Keratinocyte (primary cell): ENCODE data around the gene RORB. TPM values are rescaled to one million over a fixed set of nuclear protein-coding genes. Genes with fewer than 3 reads are reported as not detected.

Experiments
- DNase-seq: peaks from one replicate; pipeline ENCODE4 v3.0.0-alpha.2; 2011; ENCODE audit warnings: low read depth, missing footprints, low spot score
- FAIRE-seq: peaks from 2 replicates; lab custom pipeline; 2011; peaks lifted over from hg19 to GRCh38; lab: Jason Lieb, UNC
- H2AFZ ChIP-seq: 2 replicates; pipeline ENCODE4 v1.6.0; 2012; ENCODE audit warnings: low read length, control low read depth, inconsistent platforms; ENCODE audit not compliant: control insufficient read depth
- H3K27ac ChIP-seq: 2 replicates; pipeline ENCODE4 v1.5.1; 2011; ENCODE audit warnings: low read length; ENCODE audit not compliant: control insufficient read depth, insufficient read depth
- H3K27me3 ChIP-seq: 3 replicates; pipeline ENCODE4 v1.6.0; 2011; ENCODE audit warnings: low read length; ENCODE audit not compliant: control insufficient read depth, insufficient read depth; ENCODE audit errors: extremely low read depth
- H3K36me3 ChIP-seq, 2 experiments: 2 replicates in 1 of 2; 3 replicates in 1 of 2; pipeline ENCODE4 v1.5.1; 2011; ENCODE audit warnings: low read length in 2 of 2, mild to moderate bottlenecking in 1 of 2; ENCODE audit not compliant: control insufficient read depth in 2 of 2, insufficient read depth in 2 of 2; ENCODE audit errors: extremely low read depth in 1 of 2
- H3K4me1 ChIP-seq: 3 replicates; pipeline ENCODE4 v1.5.1; 2011; ENCODE audit warnings: low read length; ENCODE audit not compliant: control insufficient read depth, insufficient read depth; ENCODE audit errors: extremely low read depth
- H3K4me2 ChIP-seq: 3 replicates; pipeline ENCODE4 v1.6.0; 2011; ENCODE audit warnings: low read depth, low read length; ENCODE audit not compliant: control insufficient read depth, insufficient read depth; ENCODE audit errors: extremely low read depth
- H3K4me3 ChIP-seq, 3 experiments: fragments of 200-600 bp in 1 of 3; sonication (generic) in 1 of 3; 2 replicates in 2 of 3; 3 replicates in 1 of 3; pipeline ENCODE4 v1.5.1; 2011 to 2016; ENCODE audit warnings: low read length in 3 of 3, mild to moderate bottlenecking in 3 of 3, control low read depth in 2 of 3, inconsistent platforms in 1 of 3, low read depth in 1 of 3, mixed read lengths in 1 of 3, mixed run types in 1 of 3, moderate library complexity in 1 of 3; ENCODE audit not compliant: control insufficient read depth in 2 of 3, insufficient read depth in 2 of 3; ENCODE audit errors: extremely low read depth in 1 of 3
- H3K79me2 ChIP-seq: 2 replicates; pipeline ENCODE4 v1.6.0; 2012; ENCODE audit warnings: low read length; ENCODE audit not compliant: control insufficient read depth, insufficient read depth
- H3K9ac ChIP-seq: 3 replicates; pipeline ENCODE4 v1.6.0; 2011; ENCODE audit warnings: low read length; ENCODE audit not compliant: control insufficient read depth, insufficient read depth; ENCODE audit errors: extremely low read depth
- H3K9me1 ChIP-seq: 3 replicates; pipeline ENCODE4 v1.6.0; 2011; ENCODE audit warnings: low read length; ENCODE audit not compliant: control insufficient read depth, insufficient read depth; ENCODE audit errors: extremely low read depth
- H3K9me3 ChIP-seq: 2 replicates; pipeline ENCODE4 v1.5.1; 2012; ENCODE audit warnings: low read depth, low read length; ENCODE audit not compliant: control insufficient read depth
- H4K20me1 ChIP-seq: 3 replicates; pipeline ENCODE4 v1.6.0; 2011; ENCODE audit warnings: low read length; ENCODE audit not compliant: control insufficient read depth, insufficient read depth; ENCODE audit errors: extremely low read depth
- EZH2 ChIP-seq: IDR thresholded peaks from one replicate; pipeline ENCODE4 v1.6.1; 2012; ENCODE audit warnings: inconsistent platforms, mild to moderate bottlenecking, low read length, moderate library complexity
- dilution Hi-C: fragments of 300-500 bp; cut with MboI; formaldehyde crosslinking; loops from one replicate; pipeline ENCODE4 v1.7.0; 2020; ENCODE audit warnings: low sequenced_read_pairs; ENCODE audit not compliant: extremely low pct_ligation_motif_present
- polyA plus RNA-seq, 5 experiments: library from polyadenylated mRNA; depleted of rRNA in 3 of 5; stranded (reverse) in 3 of 5; stranded (forward) in 1 of 5; unstranded in 1 of 5; fragments of >200 nt; gene quantifications; 1 replicate in 1 of 5; 2 replicates in 3 of 5; 3 replicates in 1 of 5; pipeline versions ENCODE4 v1.2.1 to v1.2.3, GENCODE V29; 2011 to 2012; ENCODE audit warnings: missing spikeins in 2 of 5, low read depth in 1 of 5, low replicate concordance in 1 of 5
- TF ChIP-seq, protein P1 (sequence below), 3 experiments: IDR thresholded peaks in 1 of 3; conservative IDR thresholded peaks in 1 of 3; optimal IDR thresholded peaks in 1 of 3; 2 replicates in 2 of 3; 3 replicates in 1 of 3; pipeline versions ENCODE3 to v1.5.1; 2011; ENCODE audit warnings: low read length in 3 of 3, mild to moderate bottlenecking in 3 of 3, moderate library complexity in 2 of 3, control low read depth in 1 of 3, inconsistent platforms in 1 of 3; ENCODE audit not compliant: insufficient read depth in 2 of 3; ENCODE audit errors: extremely low read depth in 1 of 3

The RORB gene
- polyA plus RNA-seq, 1 donor (not counting 4 experiments of a cell fraction or from before 2014, with no cell fraction given): not detected

GRCh38 chr9:74735761-74736160, 238.6 kb downstream of the RORB start:
- H3K79me2 ChIP-seq: no peaks in the 10 kb centered on the region
- no peak overlapping the region for H3K4me2 ChIP-seq
- H2AFZ ChIP-seq: no peak overlapping the region
- no peak overlapping the region for H3K9ac ChIP-seq
- no peak overlapping the region for H3K27ac ChIP-seq
- H3K36me3 ChIP-seq: no peaks in the 10 kb centered on the region
- H3K9me1 ChIP-seq: no peaks in the 10 kb centered on the region
- H3K9me3 ChIP-seq: no peaks in the 10 kb centered on the region
- TF ChIP-seq EZH2: no peak
- TF ChIP-seq, protein P1, sequence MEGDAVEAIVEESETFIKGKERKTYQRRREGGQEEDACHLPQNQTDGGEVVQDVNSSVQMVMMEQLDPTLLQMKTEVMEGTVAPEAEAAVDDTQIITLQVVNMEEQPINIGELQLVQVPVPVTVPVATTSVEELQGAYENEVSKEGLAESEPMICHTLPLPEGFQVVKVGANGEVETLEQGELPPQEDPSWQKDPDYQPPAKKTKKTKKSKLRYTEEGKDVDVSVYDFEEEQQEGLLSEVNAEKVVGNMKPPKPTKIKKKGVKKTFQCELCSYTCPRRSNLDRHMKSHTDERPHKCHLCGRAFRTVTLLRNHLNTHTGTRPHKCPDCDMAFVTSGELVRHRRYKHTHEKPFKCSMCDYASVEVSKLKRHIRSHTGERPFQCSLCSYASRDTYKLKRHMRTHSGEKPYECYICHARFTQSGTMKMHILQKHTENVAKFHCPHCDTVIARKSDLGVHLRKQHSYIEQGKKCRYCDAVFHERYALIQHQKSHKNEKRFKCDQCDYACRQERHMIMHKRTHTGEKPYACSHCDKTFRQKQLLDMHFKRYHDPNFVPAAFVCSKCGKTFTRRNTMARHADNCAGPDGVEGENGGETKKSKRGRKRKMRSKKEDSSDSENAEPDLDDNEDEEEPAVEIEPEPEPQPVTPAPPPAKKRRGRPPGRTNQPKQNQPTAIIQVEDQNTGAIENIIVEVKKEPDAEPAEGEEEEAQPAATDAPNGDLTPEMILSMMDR (optimal IDR thresholded peaks at IDR 0.05 in 1 of 3, IDR thresholded peaks at IDR 0.05 in 1 of 3, conservative IDR thresholded peaks at IDR 0.05 in 1 of 3; ENCODE audit: extremely low read depth in 1 of 3, insufficient read depth in 2 of 3, low read length in 3 of 3): no peak
- dilution Hi-C loops: no loop called here
- no peak for DNase-seq
- H3K4me3 ChIP-seq: no peak overlapping the region
- no peaks in the 10 kb centered on the region for H3K27me3 ChIP-seq
- no peaks in the 10 kb centered on the region for H4K20me1 ChIP-seq
- no peak for FAIRE-seq
- H3K4me1 ChIP-seq: no peaks in the 10 kb centered on the region

- no peak overlapping the region for H3K4me3 ChIP-seq
- TF ChIP-seq EZH2: no peak
- TF ChIP-seq, protein P1 (optimal IDR thresholded peaks at IDR 0.05 in 1 of 3, IDR thresholded peaks at IDR 0.05 in 1 of 3, conservative IDR thresholded peaks at IDR 0.05 in 1 of 3; ENCODE audit: extremely low read depth in 1 of 3, insufficient read depth in 2 of 3, low read length in 3 of 3): no peak
- no peaks in the 10 kb centered on the region for H3K9me3 ChIP-seq
- no peak overlapping the region for H3K9ac ChIP-seq
- no peaks in the 10 kb centered on the region for H3K36me3 ChIP-seq
- H2AFZ ChIP-seq: no peak overlapping the region
- H3K4me1 ChIP-seq: no peaks in the 10 kb centered on the region
- H3K79me2 ChIP-seq: no peaks in the 10 kb centered on the region
- dilution Hi-C loops: no loop called here
- no peak for DNase-seq
- H3K27me3 ChIP-seq: no peaks in the 10 kb centered on the region
- no peaks in the 10 kb centered on the region for H3K9me1 ChIP-seq
- H3K4me2 ChIP-seq: no peak overlapping the region
- no peak for FAIRE-seq
- H3K27ac ChIP-seq: no peak overlapping the region
- H4K20me1 ChIP-seq: no peaks in the 10 kb centered on the region
Measured at GRCh38 chr9:74736646-74737045, 239.5 kb downstream of the RORB start.
